NT2/D1 (cell line): ENCODE measurements around the gene LRRC25.

Experiments
- SUZ12 ChIP-seq: IDR thresholded peaks from 2 replicates; pipeline ENCODE4 v1.6.1; 2011; ENCODE audit not compliant: insufficient read length, insufficient read depth; ENCODE audit errors: extremely low read depth
- YY1 ChIP-seq: IDR thresholded peaks from 2 replicates; pipeline ENCODE4 v1.6.1; 2011; ENCODE audit not compliant: insufficient read length, insufficient read depth

DNA sequence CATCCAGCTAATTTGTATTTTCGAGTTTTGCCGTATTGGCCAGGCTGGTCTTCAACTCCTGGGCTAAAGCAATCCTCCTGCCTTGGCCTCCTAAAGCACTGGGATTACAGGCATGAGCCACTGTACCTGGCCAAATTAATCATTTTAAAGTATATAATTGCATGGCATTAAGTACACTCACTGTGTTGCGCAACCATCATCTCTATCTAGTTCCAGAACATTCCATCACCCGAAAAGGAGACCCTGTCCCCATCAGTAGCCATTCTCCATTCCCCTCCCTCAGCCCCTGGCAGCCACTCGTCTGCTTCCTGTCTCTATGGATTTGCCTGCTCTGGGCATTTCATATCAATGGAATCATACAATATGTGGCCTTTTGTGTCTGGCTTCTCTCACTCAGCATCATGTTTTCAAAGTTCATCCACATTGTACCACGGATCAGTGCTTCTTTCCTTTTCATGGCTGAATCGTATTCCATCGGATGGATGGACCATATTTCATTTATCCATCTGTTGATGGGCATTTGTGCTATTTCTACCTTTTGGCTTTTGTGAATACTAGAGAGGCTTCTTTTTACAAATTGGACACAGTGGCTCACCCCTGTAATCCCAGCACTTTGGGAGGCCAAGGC lies 43.9 kb downstream of the LRRC25 start:
- TF ChIP-seq YY1 (no peak), SUZ12 (no peak)
